KMS-11 (cell line): ENCODE measurements around the gene STAP2.
"Not testable (repeated sequence)": the region's sequence is repeated elsewhere in the genome, so short reads cannot be mapped to it uniquely, and the experiment has no call there.

Source experiments
- H2AFZ ChIP-seq: fragments of 200-600 bp; sonication (generic); 2 replicates; pipeline ENCODE4 v1.6.1; 2016; ENCODE audit warnings: antibody characterized with exemption, mixed run types, low read depth
- H3K27ac ChIP-seq: fragments of 200-600 bp; sonication (generic); 2 replicates; pipeline ENCODE4 v1.6.1; 2016; ENCODE audit warnings: mild to moderate bottlenecking, mixed run types
- H3K27me3 ChIP-seq: fragments of 200-600 bp; sonication (generic); 2 replicates; pipeline ENCODE4 v1.6.1; 2017; ENCODE audit warnings: mild to moderate bottlenecking, low read depth, mixed run types, moderate library complexity; ENCODE audit not compliant: insufficient read depth
- H3K36me3 ChIP-seq: fragments of 200-600 bp; sonication (generic); 2 replicates; pipeline ENCODE4 v1.6.1; 2017; ENCODE audit warnings: mild to moderate bottlenecking, mixed run types; ENCODE audit not compliant: insufficient read depth
- H3K4me1 ChIP-seq: fragments of 200-600 bp; sonication (generic); 2 replicates; pipeline ENCODE4 v1.6.1; 2016; ENCODE audit warnings: mild to moderate bottlenecking, low read depth, mixed run types; ENCODE audit not compliant: poor library complexity, severe bottlenecking
- H3K4me2 ChIP-seq: fragments of 200-600 bp; sonication (generic); 2 replicates; pipeline ENCODE4 v1.7.0; 2016; ENCODE audit warnings: mild to moderate bottlenecking, mixed run types
- H3K4me3 ChIP-seq: fragments of 200-600 bp; sonication (generic); IDR thresholded peaks from 2 replicates; pipeline ENCODE4 v1.6.1; 2017; ENCODE audit warnings: low read depth, low read length, mixed read lengths; ENCODE audit not compliant: insufficient read depth
- H3K79me2 ChIP-seq: fragments of 200-600 bp; sonication (generic); 2 replicates; pipeline ENCODE4 v1.6.1; 2016; ENCODE audit warnings: low read depth, mixed run types; ENCODE audit not compliant: insufficient read depth
- H3K9ac ChIP-seq: fragments of 200-600 bp; sonication (generic); 2 replicates; pipeline ENCODE4 v1.6.1; 2016; ENCODE audit warnings: mild to moderate bottlenecking, mixed run types
- H4K20me1 ChIP-seq: fragments of 200-600 bp; sonication (generic); 2 replicates; pipeline ENCODE4 v1.6.1; 2016; ENCODE audit warnings: mild to moderate bottlenecking, mixed run types; ENCODE audit not compliant: insufficient read depth
- CTCF ChIP-seq: fragments of 200-600 bp; sonication (generic); conservative IDR thresholded peaks from 2 replicates; pipeline ENCODE4 v1.6.1; 2017; ENCODE audit warnings: low read depth, mild to moderate bottlenecking, antibody characterized with exemption, low read length, moderate library complexity, mixed read lengths

STAP2 gene

GRCh38 chr19:4329858-4330257, 8.8 kb downstream of the STAP2 start:
- TF ChIP-seq CTCF = no peak
- Histone ChIP-seq H3K4me3 (no peak overlapping the region), H3K27me3 (no peaks in the 10 kb centered on the region), H3K9ac (no peak overlapping the region), H3K4me2 (no peak overlapping the region), H3K27ac (no peak overlapping the region), H4K20me1 (no peaks in the 10 kb centered on the region), H3K36me3 (no peaks in the 10 kb centered on the region), H3K4me1 (no peaks in the 10 kb centered on the region), H3K79me2 (no peaks in the 10 kb centered on the region), H2AFZ (no peak overlapping the region)

- H3K9ac ChIP-seq = not testable (repeated sequence)
These were observed 9.5 kb downstream of the STAP2 start for GRCh38 chr19:4328991-4329681.

GRCh38 chr19:4328243-4328990, 10.2 kb downstream of the STAP2 start:
- H3K36me3 ChIP-seq = no peaks in the 10 kb centered on the region
- no peak overlapping the region for H3K9ac ChIP-seq
- H3K4me2 ChIP-seq = peak overlapping the region; percentile 36; the same call in 1 of the 2 replicates
- no peaks in the 10 kb centered on the region for H3K27me3 ChIP-seq
- no peak overlapping the region for H3K4me3 ChIP-seq
- no peaks in the 10 kb centered on the region for H4K20me1 ChIP-seq
- no peak overlapping the region for H3K27ac ChIP-seq
- no peak overlapping the region for H2AFZ ChIP-seq
- no peaks in the 10 kb centered on the region for H3K79me2 ChIP-seq
- TF ChIP-seq CTCF = no peak
- no peaks in the 10 kb centered on the region for H3K4me1 ChIP-seq

More at GRCh38 chr19:4328991-4329681, 9.5 kb downstream of the STAP2 start:
- H3K27me3 ChIP-seq, H3K4me3 ChIP-seq, H3K27ac ChIP-seq, H3K36me3 ChIP-seq, H2AFZ ChIP-seq, H3K79me2 ChIP-seq, H4K20me1 ChIP-seq, H3K4me1 ChIP-seq: not testable (repeated sequence)
- peak overlapping the region; percentile 36; the same call in 1 of the 2 replicates for H3K4me2 ChIP-seq

- Histone ChIP-seq H3K4me1 (no peaks in the 10 kb centered on the region), H3K27me3 (no peaks in the 10 kb centered on the region), H3K4me3 (no peak overlapping the region), H3K9ac (no peak overlapping the region), H3K4me2 (no peak overlapping the region; the same call in 1 of the 2 replicates), H3K27ac (no peak overlapping the region), H4K20me1 (no peaks in the 10 kb centered on the region), H3K36me3 (no peaks in the 10 kb centered on the region), H3K79me2 (no peaks in the 10 kb centered on the region), H2AFZ (no peak overlapping the region)
- TF ChIP-seq CTCF = no peak
These were observed 10.8 kb downstream of the STAP2 start for GRCh38 chr19:4327877-4328242.
